NB4 (cell line): ENCODE data around the gene DIAPH3.

ENCODE experiments used
- DNase-seq: peaks from one replicate; pipeline ENCODE4 v3.0.0; 2010; ENCODE audit warnings: low read depth
- H3K4me3 ChIP-seq: one replicate; pipeline ENCODE4 v1.5.1; 2011; ENCODE audit warnings: mild to moderate bottlenecking, low read depth, low read length, moderate library complexity
- CTCF ChIP-seq: IDR thresholded peaks from one replicate; pipeline ENCODE4 v1.5.1; 2012; ENCODE audit warnings: low read depth, low read length
- MAX ChIP-seq: IDR thresholded peaks from 2 replicates; pipeline ENCODE4 v1.6.1; 2011; ENCODE audit warnings: low read depth, low read length
- MYC ChIP-seq: IDR thresholded peaks from 2 replicates; pipeline ENCODE4 v1.6.1; 2011; ENCODE audit warnings: low read depth, low read length
- POLR2A ChIP-seq: IDR thresholded peaks from 2 replicates; pipeline ENCODE4 v1.6.1; 2011; ENCODE audit warnings: mild to moderate bottlenecking; ENCODE audit not compliant: insufficient read length; ENCODE audit errors: extremely low read depth

DIAPH3 gene

GRCh38 chr13:60118696-60119400, 44.9 kb downstream of the DIAPH3 start:
- DNase-seq: no peak
- no peak for TF ChIP-seq CTCF
- TF ChIP-seq POLR2A: no peak
- TF ChIP-seq MYC: no peak
- TF ChIP-seq MAX: no peak
- H3K4me3 ChIP-seq: no peak overlapping the region

- TF ChIP-seq MAX: no peak
- TF ChIP-seq MYC: no peak
- TF ChIP-seq CTCF: no peak
- no peak for TF ChIP-seq POLR2A
- H3K4me3 ChIP-seq: no peak overlapping the region
- DNase-seq: peak; percentile 4
Observed at GRCh38 chr13:60114499-60115028, 49.2 kb downstream of the DIAPH3 start.

GRCh38 chr13:60112771-60113170, 51.0 kb downstream of the DIAPH3 start:
- no peak for DNase-seq
- no peak for TF ChIP-seq MAX
- TF ChIP-seq MYC: no peak
- TF ChIP-seq CTCF: no peak
- TF ChIP-seq POLR2A: no peak
- no peak overlapping the region for H3K4me3 ChIP-seq

- DNase-seq: no peak
- H3K4me3 ChIP-seq: no peak overlapping the region
- TF ChIP-seq MAX (no peak), POLR2A (no peak)
Observed at GRCh38 chr13:60111691-60112090, 52.0 kb downstream of the DIAPH3 start.

- H3K4me3 ChIP-seq: no peak overlapping the region
- TF ChIP-seq POLR2A (no peak), CTCF (no peak), MYC (no peak), MAX (no peak)
- DNase-seq: no peak
Observed at GRCh38 chr13:60109285-60109684, 54.4 kb downstream of the DIAPH3 start.

GRCh38 chr13:60108589-60108988, 55.1 kb downstream of the DIAPH3 start:
- TF ChIP-seq POLR2A (no peak), MAX (no peak), MYC (no peak), CTCF (no peak)
- no peak overlapping the region for H3K4me3 ChIP-seq
- DNase-seq: no peak
